GM18505 (cell line): ENCODE results near the gene AGTR2.
"Not testable (repeated sequence)": the region's sequence is repeated elsewhere in the genome, so short reads cannot be mapped to it uniquely, and the experiment has no call there.

Experiments
- ATAC-seq: cut with Tn5 transposase; IDR thresholded peaks from one replicate; pipeline ENCODE4 v1.9.1; 2021; ENCODE audit not compliant: unreplicated experiment
- POLR2A ChIP-seq: IDR thresholded peaks from 4 replicates; pipeline ENCODE4 v1.6.1; 2011; ENCODE audit warnings: borderline replicate concordance; ENCODE audit not compliant: insufficient read depth, insufficient read length; ENCODE audit errors: extremely low read depth

AGTR2 gene

GRCh38 chrX:116170511-116170910 is at the start of gene AGTR2:
Gene AGTR2 (plus strand): TSS chrX:116170744. CDS start chrX:116172281, 1,537 bp downstream.
- ATAC-seq, result no peak
- no peak for TF ChIP-seq POLR2A

GRCh38 chrX:116135277-116135676 is 35.3 kb upstream of the AGTR2 start:
- TF ChIP-seq POLR2A, result no peak
- no peak for ATAC-seq

- ATAC-seq, result not testable (repeated sequence)
Measured at GRCh38 chrX:116141270-116141669, 29.3 kb upstream of the AGTR2 start.

GRCh38 chrX:116142976-116143375 is 27.6 kb upstream of the AGTR2 start:
- no peak for TF ChIP-seq POLR2A
- ATAC-seq, result no peak

- ATAC-seq, result no peak
- no peak for TF ChIP-seq POLR2A
Measured at GRCh38 chrX:116172976-116173375, 2.4 kb downstream of the AGTR2 start.

- TF ChIP-seq POLR2A, result no peak
- ATAC-seq, result no peak
Measured at GRCh38 chrX:116181300-116181699, 10.8 kb downstream of the AGTR2 start.

GRCh38 chrX:116185163-116185562 is 14.6 kb downstream of the AGTR2 start:
- TF ChIP-seq POLR2A, result no peak
- no peak for ATAC-seq

- no peak for ATAC-seq
- TF ChIP-seq POLR2A, result no peak
Measured at GRCh38 chrX:116194649-116195048, 24.1 kb downstream of the AGTR2 start.

GRCh38 chrX:116198235-116198634 is 27.7 kb downstream of the AGTR2 start:
- ATAC-seq, result no peak
- no peak for TF ChIP-seq POLR2A

- no peak for ATAC-seq
- TF ChIP-seq POLR2A, result no peak
Measured at GRCh38 chrX:116198810-116199209, 28.3 kb downstream of the AGTR2 start.

- ATAC-seq, result no peak
- no peak for TF ChIP-seq POLR2A
Measured at GRCh38 chrX:116204932-116205331, 34.4 kb downstream of the AGTR2 start.

GRCh38 chrX:116213262-116213661 is 42.7 kb downstream of the AGTR2 start:
- ATAC-seq, result no peak
- no peak for TF ChIP-seq POLR2A

GRCh38 chrX:116217080-116217479 is 46.5 kb downstream of the AGTR2 start:
- not testable (repeated sequence) for ATAC-seq
